GM19193 (cell line): ENCODE results near the gene RXRA.

ENCODE experiments used
- POLR2A ChIP-seq: IDR thresholded peaks from 4 replicates; pipeline ENCODE4 v1.6.1; 2011; ENCODE audit not compliant: insufficient read depth, insufficient read length; ENCODE audit errors: extremely low read depth

Gene RXRA

GRCh38 chr9:134335061-134335460 is 8.8 kb downstream of the RXRA start:
- no peak for TF ChIP-seq POLR2A

- TF ChIP-seq POLR2A = no peak
These were observed 9.4 kb downstream of the RXRA start for GRCh38 chr9:134335486-134336220.

GRCh38 chr9:134336228-134336627 is 10.0 kb downstream of the RXRA start:
- no peak for TF ChIP-seq POLR2A

- no peak for TF ChIP-seq POLR2A
These were observed 10.7 kb downstream of the RXRA start for GRCh38 chr9:134336924-134337323.

GRCh38 chr9:134337469-134337868 is 11.2 kb downstream of the RXRA start:
- TF ChIP-seq POLR2A = no peak

GRCh38 chr9:134338394-134339182 is 12.3 kb downstream of the RXRA start:
- no peak for TF ChIP-seq POLR2A

- no peak for TF ChIP-seq POLR2A
These were observed 13.0 kb downstream of the RXRA start for GRCh38 chr9:134339183-134339806.

- TF ChIP-seq POLR2A = no peak
These were observed 14.4 kb downstream of the RXRA start for GRCh38 chr9:134340475-134341160.

- TF ChIP-seq POLR2A = no peak
These were observed 15.1 kb downstream of the RXRA start for GRCh38 chr9:134341306-134341705.

GRCh38 chr9:134341929-134342745 is 15.9 kb downstream of the RXRA start:
- TF ChIP-seq POLR2A = no peak

GRCh38 chr9:134342746-134343115 is 16.5 kb downstream of the RXRA start:
- TF ChIP-seq POLR2A = no peak

GRCh38 chr9:134343637-134344036 is 17.4 kb downstream of the RXRA start:
- no peak for TF ChIP-seq POLR2A

- TF ChIP-seq POLR2A = no peak
These were observed 18.0 kb downstream of the RXRA start for GRCh38 chr9:134344068-134344799.

- TF ChIP-seq POLR2A = no peak
These were observed 18.6 kb downstream of the RXRA start for GRCh38 chr9:134344800-134345310.

- TF ChIP-seq POLR2A = no peak
These were observed 19.5 kb downstream of the RXRA start for GRCh38 chr9:134345737-134346136.
